HEK293 (cell line): ENCODE measurements around the gene DUSP2.

Source experiments
- IKZF3 ChIP-seq: fragments of 450-650 bp; IDR thresholded peaks from 2 replicates; pipeline ENCODE4 v1.5.0; 2018; ENCODE audit warnings: missing biosample characterization, mild to moderate bottlenecking, missing genetic modification characterization, moderate library complexity
- KLF8 ChIP-seq: fragments of 450-650 bp; formaldehyde crosslinking; IDR thresholded peaks from 2 replicates; pipeline ENCODE4 v1.5.1; 2016; ENCODE audit warnings: missing biosample characterization, missing genetic modification characterization
- SETDB1 ChIP-seq: IDR thresholded peaks from one replicate; pipeline ENCODE4 v1.6.1; 2017; ENCODE audit warnings: mild to moderate bottlenecking, low read length, moderate library complexity, mixed read lengths; ENCODE audit not compliant: insufficient read length
- YY1 ChIP-seq: fragments of 450-650 bp; formaldehyde crosslinking; IDR thresholded peaks from 2 replicates; pipeline ENCODE4 v1.5.1; 2018; ENCODE audit warnings: missing biosample characterization, missing genetic modification characterization
- ZNF121 ChIP-seq: fragments of 450-650 bp; formaldehyde crosslinking; IDR thresholded peaks from 2 replicates; pipeline ENCODE4 v1.5.1; 2016; ENCODE audit warnings: missing biosample characterization, missing genetic modification characterization
- ZNF423 ChIP-seq: fragments of 450-650 bp; formaldehyde crosslinking; IDR thresholded peaks from 2 replicates; pipeline ENCODE4 v1.5.1; 2016; ENCODE audit warnings: missing biosample characterization, missing genetic modification characterization
- ZNF621 ChIP-seq: fragments of 450-650 bp; formaldehyde crosslinking; IDR thresholded peaks from 2 replicates; pipeline ENCODE4 v1.5.1; 2017; ENCODE audit warnings: missing biosample characterization, missing genetic modification characterization
- ZNF791 ChIP-seq: fragments of 450-650 bp; formaldehyde crosslinking; IDR thresholded peaks from 2 replicates; pipeline ENCODE4 v1.5.1; 2016; ENCODE audit warnings: missing biosample characterization, missing genetic modification characterization
- TF ChIP-seq, protein P1 (sequence below): fragments of 450-650 bp; formaldehyde crosslinking; IDR thresholded peaks from 2 replicates; pipeline ENCODE4 v1.5.1; 2016; ENCODE audit warnings: missing biosample characterization, missing genetic modification characterization
- TF ChIP-seq, protein P2 (sequence below): fragments of 450-650 bp; formaldehyde crosslinking; IDR thresholded peaks from 2 replicates; pipeline ENCODE4 v1.5.1; 2016; ENCODE audit warnings: missing biosample characterization, missing genetic modification characterization
- TF ChIP-seq, protein P3 (sequence below): sonication (generic); formaldehyde crosslinking; IDR thresholded peaks from 2 replicates; pipeline ENCODE4 v1.8.1; 2022; ENCODE audit warnings: mild to moderate bottlenecking, moderate library complexity, missing genetic modification reagents
- TF ChIP-seq, protein P4 (sequence below): fragments of 450-650 bp; formaldehyde crosslinking; IDR thresholded peaks from 2 replicates; pipeline ENCODE4 v1.5.1; 2016; ENCODE audit warnings: missing biosample characterization, missing genetic modification characterization, low read depth

DNA sequence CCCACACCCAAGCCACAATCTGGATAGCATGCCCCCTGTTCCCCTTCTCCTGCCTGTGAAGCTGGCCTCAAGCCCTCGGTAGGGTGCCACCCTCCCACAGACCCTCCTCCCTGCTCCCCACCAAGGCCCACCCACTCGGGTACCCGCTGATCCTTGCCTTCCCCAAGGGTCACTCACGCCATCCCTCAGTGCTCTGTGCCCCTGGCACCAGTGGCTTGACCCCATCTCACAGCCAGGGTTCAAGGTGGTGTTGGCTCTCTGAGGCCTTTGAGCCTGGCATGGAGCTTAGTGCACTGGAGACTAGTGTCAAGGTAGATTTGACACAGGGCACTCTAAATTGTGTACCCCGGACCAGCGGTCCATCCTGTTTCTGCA lies 40.8 kb downstream of the DUSP2 start:
- TF ChIP-seq SETDB1 (no peak), ZNF121 (tag by site-specific recombination) (no peak), YY1 (tag by site-specific recombination) (no peak), ZNF423 (tag by site-specific recombination) (no peak), KLF8 (tag by site-specific recombination) (no peak), ZNF791 (tag by site-specific recombination) (no peak), ZNF621 (tag by site-specific recombination) (no peak), IKZF3 (tag by site-specific recombination) (no peak)
- TF ChIP-seq, protein P1, sequence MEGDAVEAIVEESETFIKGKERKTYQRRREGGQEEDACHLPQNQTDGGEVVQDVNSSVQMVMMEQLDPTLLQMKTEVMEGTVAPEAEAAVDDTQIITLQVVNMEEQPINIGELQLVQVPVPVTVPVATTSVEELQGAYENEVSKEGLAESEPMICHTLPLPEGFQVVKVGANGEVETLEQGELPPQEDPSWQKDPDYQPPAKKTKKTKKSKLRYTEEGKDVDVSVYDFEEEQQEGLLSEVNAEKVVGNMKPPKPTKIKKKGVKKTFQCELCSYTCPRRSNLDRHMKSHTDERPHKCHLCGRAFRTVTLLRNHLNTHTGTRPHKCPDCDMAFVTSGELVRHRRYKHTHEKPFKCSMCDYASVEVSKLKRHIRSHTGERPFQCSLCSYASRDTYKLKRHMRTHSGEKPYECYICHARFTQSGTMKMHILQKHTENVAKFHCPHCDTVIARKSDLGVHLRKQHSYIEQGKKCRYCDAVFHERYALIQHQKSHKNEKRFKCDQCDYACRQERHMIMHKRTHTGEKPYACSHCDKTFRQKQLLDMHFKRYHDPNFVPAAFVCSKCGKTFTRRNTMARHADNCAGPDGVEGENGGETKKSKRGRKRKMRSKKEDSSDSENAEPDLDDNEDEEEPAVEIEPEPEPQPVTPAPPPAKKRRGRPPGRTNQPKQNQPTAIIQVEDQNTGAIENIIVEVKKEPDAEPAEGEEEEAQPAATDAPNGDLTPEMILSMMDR (tag by site-specific recombination), result no peak
- TF ChIP-seq, protein P2, sequence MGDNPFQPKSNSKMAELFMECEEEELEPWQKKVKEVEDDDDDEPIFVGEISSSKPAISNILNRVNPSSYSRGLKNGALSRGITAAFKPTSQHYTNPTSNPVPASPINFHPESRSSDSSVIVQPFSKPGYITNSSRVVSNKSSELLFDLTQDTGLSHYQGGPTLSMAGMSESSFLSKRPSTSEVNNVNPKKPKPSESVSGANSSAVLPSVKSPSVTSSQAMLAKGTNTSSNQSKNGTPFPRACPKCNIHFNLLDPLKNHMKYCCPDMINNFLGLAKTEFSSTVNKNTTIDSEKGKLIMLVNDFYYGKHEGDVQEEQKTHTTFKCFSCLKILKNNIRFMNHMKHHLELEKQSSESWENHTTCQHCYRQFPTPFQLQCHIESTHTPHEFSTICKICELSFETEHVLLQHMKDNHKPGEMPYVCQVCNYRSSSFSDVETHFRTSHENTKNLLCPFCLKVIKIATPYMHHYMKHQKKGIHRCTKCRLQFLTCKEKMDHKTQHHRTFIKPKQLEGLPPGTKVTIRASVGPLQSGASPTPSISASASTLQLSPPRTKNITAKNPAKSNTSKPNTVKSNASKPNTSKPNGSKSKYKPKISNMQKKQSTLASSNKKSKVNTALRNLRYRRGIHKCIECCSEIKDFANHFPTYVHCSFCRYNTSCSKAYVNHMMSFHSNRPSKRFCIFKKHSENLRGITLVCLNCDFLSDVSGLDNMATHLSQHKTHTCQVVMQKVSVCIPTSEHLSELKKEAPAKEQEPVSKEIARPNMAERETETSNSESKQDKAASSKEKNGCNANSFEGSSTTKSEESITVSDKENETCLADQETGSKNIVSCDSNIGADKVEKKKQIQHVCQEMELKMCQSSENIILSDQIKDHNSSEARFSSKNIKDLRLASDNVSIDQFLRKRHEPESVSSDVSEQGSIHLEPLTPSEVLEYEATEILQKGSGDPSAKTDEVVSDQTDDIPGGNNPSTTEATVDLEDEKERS, result no peak
- TF ChIP-seq, protein P3, sequence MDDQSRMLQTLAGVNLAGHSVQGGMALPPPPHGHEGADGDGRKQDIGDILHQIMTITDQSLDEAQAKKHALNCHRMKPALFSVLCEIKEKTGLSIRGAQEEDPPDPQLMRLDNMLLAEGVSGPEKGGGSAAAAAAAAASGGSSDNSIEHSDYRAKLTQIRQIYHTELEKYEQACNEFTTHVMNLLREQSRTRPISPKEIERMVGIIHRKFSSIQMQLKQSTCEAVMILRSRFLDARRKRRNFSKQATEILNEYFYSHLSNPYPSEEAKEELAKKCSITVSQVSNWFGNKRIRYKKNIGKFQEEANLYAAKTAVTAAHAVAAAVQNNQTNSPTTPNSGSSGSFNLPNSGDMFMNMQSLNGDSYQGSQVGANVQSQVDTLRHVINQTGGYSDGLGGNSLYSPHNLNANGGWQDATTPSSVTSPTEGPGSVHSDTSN (CRISPR knock-in tag), result no peak
- TF ChIP-seq, protein P4, sequence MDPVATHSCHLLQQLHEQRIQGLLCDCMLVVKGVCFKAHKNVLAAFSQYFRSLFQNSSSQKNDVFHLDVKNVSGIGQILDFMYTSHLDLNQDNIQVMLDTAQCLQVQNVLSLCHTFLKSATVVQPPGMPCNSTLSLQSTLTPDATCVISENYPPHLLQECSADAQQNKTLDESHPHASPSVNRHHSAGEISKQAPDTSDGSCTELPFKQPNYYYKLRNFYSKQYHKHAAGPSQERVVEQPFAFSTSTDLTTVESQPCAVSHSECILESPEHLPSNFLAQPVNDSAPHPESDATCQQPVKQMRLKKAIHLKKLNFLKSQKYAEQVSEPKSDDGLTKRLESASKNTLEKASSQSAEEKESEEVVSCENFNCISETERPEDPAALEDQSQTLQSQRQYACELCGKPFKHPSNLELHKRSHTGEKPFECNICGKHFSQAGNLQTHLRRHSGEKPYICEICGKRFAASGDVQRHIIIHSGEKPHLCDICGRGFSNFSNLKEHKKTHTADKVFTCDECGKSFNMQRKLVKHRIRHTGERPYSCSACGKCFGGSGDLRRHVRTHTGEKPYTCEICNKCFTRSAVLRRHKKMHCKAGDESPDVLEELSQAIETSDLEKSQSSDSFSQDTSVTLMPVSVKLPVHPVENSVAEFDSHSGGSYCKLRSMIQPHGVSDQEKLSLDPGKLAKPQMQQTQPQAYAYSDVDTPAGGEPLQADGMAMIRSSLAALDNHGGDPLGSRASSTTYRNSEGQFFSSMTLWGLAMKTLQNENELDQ (tag by site-specific recombination), result no peak
